Measurements from ENCODE around the gene RRAD. TPM values are rescaled to one million over a fixed set of nuclear protein-coding genes. Genes with fewer than 3 reads are reported as not detected.
A peak's percentile ranks its signal among the peaks of the same experiment; 100 is the strongest.

Gene RRAD
- polyA plus RNA-seq, 4 donors: 0.83 to 10.9 (median 3.6) TPM

DNA sequence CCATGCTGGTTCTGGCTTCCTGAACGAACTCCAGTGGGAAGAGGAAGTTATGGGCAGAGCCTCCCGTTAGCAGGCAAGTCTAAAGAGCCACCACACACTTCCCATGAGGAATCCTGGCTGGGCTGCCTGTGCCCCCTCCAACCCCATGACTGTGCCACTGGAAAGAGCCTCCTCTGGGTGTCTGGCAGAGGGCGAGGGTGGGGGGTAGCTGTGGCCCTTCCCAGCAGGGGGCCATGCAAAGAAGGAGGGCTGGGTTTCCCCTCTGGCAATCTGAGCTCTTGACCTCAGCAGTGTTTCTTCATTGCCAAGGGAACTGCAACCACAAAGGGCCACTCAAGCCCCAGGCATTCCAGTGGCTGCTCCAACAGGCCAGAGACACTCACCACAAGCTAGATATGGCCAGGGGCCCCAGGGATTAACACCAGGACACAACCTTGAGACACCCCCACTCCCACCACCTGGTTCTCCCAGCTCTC, 1.7 kb upstream of the RRAD start:
- H3K27me3 ChIP-seq (ENCODE audit: control insufficient read depth in 3 of 3, insufficient read depth in 3 of 3, low read length in 3 of 3): peaks cover 0 to 31% (median 0%) of the 10 kb centered on the region in 3 donors
- H3K9me3 ChIP-seq (ENCODE audit: control insufficient read depth in 2 of 2, insufficient read depth in 1 of 2, low read depth in 1 of 2, low read length in 1 of 2): no peaks in the 10 kb centered on the region
- H3K36me3 ChIP-seq (ENCODE audit: control insufficient read depth in 3 of 3, insufficient read depth in 2 of 3, low read depth in 1 of 3, low read length in 3 of 3): peaks cover 0 to 8% (median 0%) of the 10 kb centered on the region in 3 donors
- DNase-seq (no peak), FAIRE-seq (no peak)
- 48 to 82% (median 59%) methylated on average over 3 of the region's 3 CpGs for WGBS, 3 donors
- no peak overlapping the region for H3K4me3 ChIP-seq (ENCODE audit: low read depth in 1 of 3, low read length in 3 of 3)
- H3K27ac ChIP-seq (ENCODE audit: low read depth in 1 of 3, low read length in 2 of 3): peak overlapping the region in 1 of 3 donors; percentile 29
- H3K4me1 ChIP-seq (ENCODE audit: control insufficient read depth in 3 of 3, insufficient read depth in 2 of 3, low read depth in 1 of 3, low read length in 2 of 3): peaks cover 0 to 11% (median 3%) of the 10 kb centered on the region in 3 donors

DNA sequence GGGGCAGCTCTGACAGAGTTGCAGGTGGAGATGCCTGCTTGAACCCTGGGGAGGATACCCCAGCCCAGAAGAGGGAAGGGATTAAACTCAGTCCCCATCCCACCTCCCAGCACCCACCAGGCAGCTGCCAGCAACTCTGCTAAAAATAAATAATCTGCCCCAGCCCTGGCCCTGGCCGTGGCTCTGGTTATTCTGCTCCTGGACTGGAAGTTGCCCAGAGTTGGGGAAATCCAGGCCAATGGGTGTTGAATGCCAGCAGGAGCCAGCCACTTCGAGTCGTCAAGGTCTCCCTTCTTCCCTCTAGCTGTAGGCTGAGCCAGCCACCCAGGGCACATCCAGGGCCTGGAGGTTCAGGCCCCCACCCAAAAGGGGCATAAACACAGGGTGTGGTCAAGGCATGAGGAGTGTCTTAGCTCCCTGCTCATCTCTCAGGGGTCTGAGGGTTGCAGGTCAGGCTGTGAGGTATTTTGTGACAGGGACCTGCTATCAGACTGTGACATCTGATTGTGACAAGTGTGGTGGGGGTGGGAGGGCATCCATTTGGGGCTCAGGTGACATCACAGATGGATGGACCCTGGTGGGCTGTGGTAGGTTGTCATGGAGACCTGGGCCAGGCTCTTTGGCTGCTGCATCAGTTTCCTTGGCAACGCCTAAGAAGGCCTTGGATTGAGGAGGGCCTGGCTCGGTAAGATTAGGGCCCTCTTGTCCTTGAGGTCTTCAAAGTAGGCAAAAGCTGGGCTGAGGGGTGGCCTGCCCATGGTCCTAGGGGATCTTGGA, 1.0 kb upstream of the RRAD start:
- Histone ChIP-seq H3K9me3 (ENCODE audit: control insufficient read depth in 2 of 2, insufficient read depth in 1 of 2, low read depth in 1 of 2, low read length in 1 of 2) (no peaks in the 10 kb centered on the region), H3K27ac (ENCODE audit: low read depth in 1 of 3, low read length in 2 of 3) (peak overlapping the region in 1 of 3 donors; percentile 29), H3K36me3 (ENCODE audit: control insufficient read depth in 3 of 3, insufficient read depth in 2 of 3, low read depth in 1 of 3, low read length in 3 of 3) (peaks cover 0 to 7% (median 0%) of the 10 kb centered on the region in 3 donors), H3K27me3 (ENCODE audit: control insufficient read depth in 3 of 3, insufficient read depth in 3 of 3, low read length in 3 of 3) (peaks cover 0 to 31% (median 0%) of the 10 kb centered on the region in 3 donors), H3K4me1 (ENCODE audit: control insufficient read depth in 3 of 3, insufficient read depth in 2 of 3, low read depth in 1 of 3, low read length in 2 of 3) (peaks cover 0 to 15% (median 3%) of the 10 kb centered on the region in 3 donors), H3K4me3 (ENCODE audit: low read depth in 1 of 3, low read length in 3 of 3) (no peak overlapping the region)
- DNase-seq (no peak), FAIRE-seq (no peak)
- 73 to 80% (median 75%) methylated on average over 5 of the region's 5 CpGs for WGBS, 3 donors

DNA sequence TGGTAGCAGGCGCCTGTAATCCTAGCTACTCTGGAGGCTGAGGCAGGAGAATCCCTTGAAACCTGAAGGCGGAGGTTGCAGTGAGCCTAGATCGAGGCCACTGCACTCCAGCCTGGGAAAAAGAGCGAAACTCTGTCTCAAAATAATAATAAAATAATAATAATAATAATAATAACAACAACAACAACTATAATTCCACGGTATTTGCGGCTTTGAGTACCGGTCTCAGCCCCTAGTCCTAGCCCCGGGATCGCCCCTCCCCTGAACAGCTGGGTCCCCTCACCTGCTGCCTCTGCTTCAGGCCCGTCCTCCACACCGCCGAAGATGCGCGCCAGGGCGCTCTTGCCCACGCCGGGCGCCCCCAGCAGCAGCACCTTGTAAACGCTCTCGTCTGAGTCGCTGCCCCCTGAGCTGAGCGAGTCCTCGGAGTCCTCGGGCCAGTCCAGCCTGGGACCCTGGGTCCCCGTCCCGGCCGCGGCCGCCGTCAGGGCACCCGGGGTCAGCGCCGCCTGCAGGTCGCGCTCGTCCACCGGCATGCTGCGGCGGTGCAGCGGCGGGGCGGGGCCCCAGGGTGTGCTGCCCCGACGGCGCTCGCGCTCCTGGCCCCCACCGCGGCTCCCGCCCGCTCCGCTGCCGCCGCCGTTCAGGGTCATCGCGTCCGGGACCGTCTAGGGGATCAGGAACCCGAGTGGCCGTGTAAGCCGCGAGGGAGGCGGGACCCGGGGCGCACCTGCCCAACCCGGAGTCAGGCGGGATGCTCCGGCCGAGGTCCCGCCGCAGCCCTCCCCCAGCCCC, 611 bp downstream of the RRAD start:
- peaks cover 0 to 31% (median 0%) of the 10 kb centered on the region in 3 donors for H3K27me3 ChIP-seq (ENCODE audit: control insufficient read depth in 3 of 3, insufficient read depth in 3 of 3, low read length in 3 of 3)
- H3K4me1 ChIP-seq (ENCODE audit: control insufficient read depth in 3 of 3, insufficient read depth in 2 of 3, low read depth in 1 of 3, low read length in 2 of 3): peaks cover 0 to 21% (median 3%) of the 10 kb centered on the region in 3 donors
- no peak for FAIRE-seq
- no peaks in the 10 kb centered on the region for H3K36me3 ChIP-seq (ENCODE audit: control insufficient read depth in 3 of 3, insufficient read depth in 2 of 3, low read depth in 1 of 3, low read length in 3 of 3)
- H3K4me3 ChIP-seq (ENCODE audit: low read depth in 1 of 3, low read length in 3 of 3): peak overlapping the region; percentile 29 to 58 (median 30)
- WGBS, 3 donors: 5 to 10% (median 7%) methylated on average over 45 to 72 of the region's 72 CpGs
- no peak overlapping the region for H3K27ac ChIP-seq (ENCODE audit: low read depth in 1 of 3, low read length in 2 of 3)
- DNase-seq: peak; percentile 56 to 69
- no peaks in the 10 kb centered on the region for H3K9me3 ChIP-seq (ENCODE audit: control insufficient read depth in 2 of 2, insufficient read depth in 1 of 2, low read depth in 1 of 2, low read length in 1 of 2)

DNA sequence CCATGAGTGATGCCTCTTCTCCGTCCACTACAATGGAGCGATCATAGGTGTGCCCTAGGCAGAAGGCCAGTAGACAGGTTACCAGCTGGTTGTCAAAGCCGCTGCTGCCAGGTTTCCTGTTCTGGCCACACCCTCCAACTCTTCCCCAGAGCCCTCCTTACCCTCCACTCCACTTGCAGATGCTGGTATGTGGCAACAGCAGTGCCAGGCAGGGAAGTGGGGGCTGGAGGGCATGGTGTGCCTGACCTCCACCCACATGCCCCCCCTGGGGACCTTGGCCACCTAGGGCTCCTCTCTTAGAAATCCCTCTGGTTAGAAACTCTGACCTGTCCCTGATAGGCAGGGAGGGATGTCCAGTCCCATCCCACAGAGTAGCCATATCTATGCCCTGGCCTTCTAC, 1.5 kb downstream of the RRAD start:
- Histone ChIP-seq H3K36me3 (ENCODE audit: control insufficient read depth in 3 of 3, insufficient read depth in 2 of 3, low read depth in 1 of 3, low read length in 3 of 3) (no peaks in the 10 kb centered on the region), H3K4me1 (ENCODE audit: control insufficient read depth in 3 of 3, insufficient read depth in 2 of 3, low read depth in 1 of 3, low read length in 2 of 3) (peaks cover 0 to 28% (median 3%) of the 10 kb centered on the region in 3 donors), H3K27me3 (ENCODE audit: control insufficient read depth in 3 of 3, insufficient read depth in 3 of 3, low read length in 3 of 3) (peaks cover 0 to 32% (median 0%) of the 10 kb centered on the region in 3 donors), H3K4me3 (ENCODE audit: low read depth in 1 of 3, low read length in 3 of 3) (no peak overlapping the region), H3K9me3 (ENCODE audit: control insufficient read depth in 2 of 2, insufficient read depth in 1 of 2, low read depth in 1 of 2, low read length in 1 of 2) (no peaks in the 10 kb centered on the region), H3K27ac (ENCODE audit: low read depth in 1 of 3, low read length in 2 of 3) (no peak overlapping the region)
- WGBS, 3 donors: 15 to 43% (median 38%) methylated on average over 3 of the region's 3 CpGs
- FAIRE-seq (no peak), DNase-seq (no peak)

DNA sequence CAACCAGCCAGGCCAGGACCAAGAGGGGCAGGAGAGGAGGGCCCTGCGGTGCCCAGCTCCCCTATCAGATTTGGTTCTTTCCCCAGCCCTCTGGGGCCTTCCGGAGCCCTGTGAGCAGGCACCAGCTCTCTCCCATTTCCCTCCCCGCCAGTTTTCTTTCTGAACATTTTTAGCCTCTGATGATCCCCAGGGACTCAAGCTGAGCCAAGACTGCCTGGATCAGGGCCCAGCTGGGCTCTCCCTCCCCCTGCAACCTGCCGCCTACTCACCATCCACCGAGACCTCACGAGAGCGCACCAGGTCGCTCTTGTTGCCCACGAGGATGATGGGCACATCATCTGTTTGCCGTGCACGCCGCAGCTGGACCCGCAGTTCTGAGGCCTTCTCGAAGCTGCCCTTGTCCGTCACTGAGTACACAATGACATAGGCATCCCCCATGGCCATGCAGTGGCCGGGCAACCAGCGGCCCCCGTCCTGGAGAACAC, 2.0 kb downstream of the RRAD start:
- WGBS, 3 donors: 73 to 88% (median 84%) methylated on average over 18 of the region's 18 CpGs
- no peak overlapping the region for H3K4me3 ChIP-seq (ENCODE audit: low read depth in 1 of 3, low read length in 3 of 3)
- H3K27me3 ChIP-seq (ENCODE audit: control insufficient read depth in 3 of 3, insufficient read depth in 3 of 3, low read length in 3 of 3): peaks cover 0 to 33% (median 0%) of the 10 kb centered on the region in 3 donors
- DNase-seq (no peak), FAIRE-seq (no peak)
- H3K27ac ChIP-seq (ENCODE audit: low read depth in 1 of 3, low read length in 2 of 3): no peak overlapping the region
- peaks cover 0 to 34% (median 3%) of the 10 kb centered on the region in 3 donors for H3K4me1 ChIP-seq (ENCODE audit: control insufficient read depth in 3 of 3, insufficient read depth in 2 of 3, low read depth in 1 of 3, low read length in 2 of 3)
- no peaks in the 10 kb centered on the region for H3K9me3 ChIP-seq (ENCODE audit: control insufficient read depth in 2 of 2, insufficient read depth in 1 of 2, low read depth in 1 of 2, low read length in 1 of 2)
- H3K36me3 ChIP-seq (ENCODE audit: control insufficient read depth in 3 of 3, insufficient read depth in 2 of 3, low read depth in 1 of 3, low read length in 3 of 3): no peaks in the 10 kb centered on the region

DNA sequence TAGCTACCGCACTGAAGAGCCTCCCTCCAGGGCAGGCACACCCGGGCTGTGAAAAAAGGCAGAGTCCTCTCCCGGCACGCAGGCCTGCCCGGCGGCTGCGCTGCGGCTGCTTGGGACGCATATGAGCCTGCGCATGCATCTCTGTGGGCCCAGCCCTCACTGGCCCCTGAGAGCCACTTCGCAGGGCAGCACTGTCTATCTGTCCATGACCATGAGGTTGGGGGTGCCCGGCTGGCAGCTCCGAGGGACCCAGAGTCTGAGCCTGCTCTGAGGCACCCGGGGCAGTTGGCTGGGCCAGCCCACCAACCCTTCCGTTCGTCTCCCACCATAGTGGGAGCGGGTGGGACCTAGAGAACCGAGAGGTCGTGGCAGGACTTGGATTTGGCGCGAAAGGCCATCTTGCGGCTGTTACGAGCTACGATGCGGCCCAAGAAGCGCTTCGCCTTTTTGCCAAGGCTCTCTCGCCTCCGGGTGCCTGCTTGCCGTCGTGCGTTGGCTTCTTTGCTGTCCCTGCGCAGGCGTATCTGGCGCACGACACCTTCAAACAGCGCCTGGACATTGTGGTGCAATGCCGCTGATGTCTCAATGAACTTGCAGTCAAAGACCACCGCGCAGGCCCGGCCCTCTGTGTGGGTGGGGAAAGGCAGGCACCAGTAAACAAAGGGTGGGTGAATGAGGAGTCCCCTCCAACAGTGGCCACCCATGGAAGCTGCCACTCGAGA, 3.4 kb downstream of the RRAD start:
- DNase-seq: no peak
- FAIRE-seq: no peak
- Histone ChIP-seq H3K27ac (ENCODE audit: low read depth in 1 of 3, low read length in 2 of 3) (no peak overlapping the region), H3K4me3 (ENCODE audit: low read depth in 1 of 3, low read length in 3 of 3) (no peak overlapping the region), H3K4me1 (ENCODE audit: control insufficient read depth in 3 of 3, insufficient read depth in 2 of 3, low read depth in 1 of 3, low read length in 2 of 3) (peaks cover 3 to 36% (median 4%) of the 10 kb centered on the region in 3 donors), H3K27me3 (ENCODE audit: control insufficient read depth in 3 of 3, insufficient read depth in 3 of 3, low read length in 3 of 3) (peaks cover 0 to 33% (median 0%) of the 10 kb centered on the region in 3 donors), H3K9me3 (ENCODE audit: control insufficient read depth in 2 of 2, insufficient read depth in 1 of 2, low read depth in 1 of 2, low read length in 1 of 2) (no peaks in the 10 kb centered on the region), H3K36me3 (ENCODE audit: control insufficient read depth in 3 of 3, insufficient read depth in 2 of 3, low read depth in 1 of 3, low read length in 3 of 3) (no peaks in the 10 kb centered on the region)
- WGBS, 3 donors: 76 to 81% (median 79%) methylated on average over 40 to 42 of the region's 42 CpGs

DNA sequence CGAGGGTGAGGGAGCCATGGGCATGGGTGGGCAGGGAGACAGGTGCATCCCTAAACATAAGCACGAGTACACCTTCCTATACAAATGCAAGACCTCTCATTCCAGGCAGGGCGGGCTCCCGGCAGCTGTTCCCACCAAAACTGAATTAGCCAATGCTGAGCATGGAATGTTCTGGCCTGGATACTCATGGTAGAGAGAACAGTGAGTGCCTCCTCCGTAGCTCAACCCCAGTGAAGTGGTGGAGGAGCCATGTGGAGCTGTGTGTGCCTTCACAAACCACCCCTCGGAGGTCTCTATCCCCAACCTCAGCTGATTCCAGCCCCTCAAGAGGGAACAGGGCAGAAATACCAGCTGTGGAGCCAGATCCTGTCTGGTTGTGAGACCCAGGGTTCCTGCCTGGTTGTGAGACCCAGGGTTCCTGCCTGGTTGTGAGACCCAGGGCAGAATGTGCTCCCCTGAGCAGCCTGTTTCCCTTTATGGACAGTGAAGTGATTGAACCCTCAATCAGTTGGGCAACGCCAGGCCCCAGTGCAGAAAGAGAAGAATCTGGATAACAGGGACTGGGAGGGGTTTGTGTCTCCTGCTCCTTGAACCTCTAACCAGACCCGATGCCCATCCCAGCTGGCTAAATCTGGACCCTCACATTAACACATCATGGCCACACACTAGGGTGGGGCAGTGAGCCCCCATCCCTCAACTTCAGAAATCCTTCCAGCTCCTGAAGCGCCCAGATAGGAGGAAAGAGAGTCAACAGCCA, 4.2 kb downstream of the RRAD start:
- H3K9me3 ChIP-seq (ENCODE audit: control insufficient read depth in 2 of 2, insufficient read depth in 1 of 2, low read depth in 1 of 2, low read length in 1 of 2): no peaks in the 10 kb centered on the region
- no peak overlapping the region for H3K27ac ChIP-seq (ENCODE audit: low read depth in 1 of 3, low read length in 2 of 3)
- peaks cover 3 to 36% (median 4%) of the 10 kb centered on the region in 3 donors for H3K4me1 ChIP-seq (ENCODE audit: control insufficient read depth in 3 of 3, insufficient read depth in 2 of 3, low read depth in 1 of 3, low read length in 2 of 3)

More for the DNA sequence above, 4.2 kb downstream of the RRAD start:
- WGBS, 3 donors: 70 to 79% (median 73%) methylated on average over 9 of the region's 9 CpGs
- Histone ChIP-seq H3K36me3 (ENCODE audit: control insufficient read depth in 3 of 3, insufficient read depth in 2 of 3, low read depth in 1 of 3, low read length in 3 of 3) (no peaks in the 10 kb centered on the region), H3K27me3 (ENCODE audit: control insufficient read depth in 3 of 3, insufficient read depth in 3 of 3, low read length in 3 of 3) (peaks cover 0 to 29% (median 0%) of the 10 kb centered on the region in 3 donors), H3K4me3 (ENCODE audit: low read depth in 1 of 3, low read length in 3 of 3) (no peak overlapping the region)
- no peak for FAIRE-seq
- no peak for DNase-seq
